HUES6 (cell line): ENCODE data around the gene LKAAEAR1.

Source experiments
- H3K27ac ChIP-seq: 2 replicates; pipeline ENCODE4 v1.7.0; 2013; ENCODE audit warnings: low read depth, mild to moderate bottlenecking, low read length, inconsistent platforms
- H3K27me3 ChIP-seq: 2 replicates; pipeline ENCODE4 v1.6.1; 2013; ENCODE audit warnings: low read length; ENCODE audit not compliant: control insufficient read depth, insufficient read depth
- H3K36me3 ChIP-seq: 2 replicates; pipeline ENCODE4 v1.6.1; 2013; ENCODE audit warnings: low read length; ENCODE audit not compliant: control insufficient read depth, insufficient read depth
- H3K4me1 ChIP-seq: 2 replicates; pipeline ENCODE4 v1.6.1; 2013; ENCODE audit warnings: low read length; ENCODE audit not compliant: control insufficient read depth, insufficient read depth
- H3K4me3 ChIP-seq: 2 replicates; pipeline ENCODE4 v1.5.1; 2013; ENCODE audit warnings: low read depth, low read length
- H3K9ac ChIP-seq: one replicate; pipeline ENCODE4 v1.6.1; 2013; ENCODE audit warnings: mild to moderate bottlenecking, low read length
- H3K9me3 ChIP-seq: 2 replicates; pipeline ENCODE4 v1.6.1; 2013; ENCODE audit warnings: low read depth, low read length; ENCODE audit not compliant: control insufficient read depth, insufficient read depth

Gene LKAAEAR1

GRCh38 chr20:64037498-64038213, 46.5 kb downstream of the LKAAEAR1 start:
- Histone ChIP-seq H3K4me1 (peaks cover 39% of the 10 kb centered on the region), H3K36me3 (peaks cover 20% of the 10 kb centered on the region), H3K9ac (no peak overlapping the region), H3K9me3 (no peaks in the 10 kb centered on the region), H3K27me3 (peaks cover 57% of the 10 kb centered on the region), H3K4me3 (peak overlapping the region; percentile 80), H3K27ac (no peak overlapping the region)

GRCh38 chr20:64037199-64037497, 47.0 kb downstream of the LKAAEAR1 start:
- Histone ChIP-seq H3K27me3 (peaks cover 53% of the 10 kb centered on the region), H3K27ac (no peak overlapping the region), H3K4me3 (no peak overlapping the region), H3K4me1 (peaks cover 37% of the 10 kb centered on the region), H3K9me3 (no peaks in the 10 kb centered on the region), H3K9ac (peak overlapping the region; percentile 9), H3K36me3 (peaks cover 24% of the 10 kb centered on the region)

- peaks cover 31% of the 10 kb centered on the region for H3K4me1 ChIP-seq
- peaks cover 47% of the 10 kb centered on the region for H3K27me3 ChIP-seq
- peak overlapping the region; percentile 13; the same call in 1 of the 2 replicates for H3K27ac ChIP-seq
- H3K4me3 ChIP-seq = no peak overlapping the region; the same call in 1 of the 2 replicates
- peaks cover 30% of the 10 kb centered on the region for H3K36me3 ChIP-seq
- no peaks in the 10 kb centered on the region for H3K9me3 ChIP-seq
- peak overlapping the region; percentile 24 for H3K9ac ChIP-seq
Measured at GRCh38 chr20:64036346-64037198, 47.6 kb downstream of the LKAAEAR1 start.

GRCh38 chr20:64035933-64036345, 48.3 kb downstream of the LKAAEAR1 start, which contains the start of gene C20orf204:
C20orf204 (plus strand) TSS chr20:64036182; CDS start chr20:64036324, 142 bp downstream.
- Histone ChIP-seq H3K36me3 (peaks cover 34% of the 10 kb centered on the region), H3K9me3 (no peaks in the 10 kb centered on the region), H3K4me1 (peaks cover 26% of the 10 kb centered on the region), H3K27me3 (peaks cover 41% of the 10 kb centered on the region), H3K4me3 (no peak within 1 kb of the TSS; the same call in 1 of the 2 replicates), H3K27ac (peak within 1 kb of the TSS; percentile 13; the same call in 1 of the 2 replicates), H3K9ac (peak within 1 kb of the TSS; percentile 24)

- H3K36me3 ChIP-seq = peaks cover 40% of the 10 kb centered on the region
- H3K4me3 ChIP-seq = no peak overlapping the region
- peak overlapping the region; percentile 13; the same call in 1 of the 2 replicates for H3K27ac ChIP-seq
- peaks cover 26% of the 10 kb centered on the region for H3K4me1 ChIP-seq
- peaks cover 34% of the 10 kb centered on the region for H3K27me3 ChIP-seq
- H3K9me3 ChIP-seq = no peaks in the 10 kb centered on the region
- no peak overlapping the region for H3K9ac ChIP-seq
Measured at GRCh38 chr20:64035066-64035932, 48.9 kb downstream of the LKAAEAR1 start.

GRCh38 chr20:64033981-64034493, 50.2 kb downstream of the LKAAEAR1 start:
- H3K36me3 ChIP-seq = peaks cover 53% of the 10 kb centered on the region
- H3K9me3 ChIP-seq = no peaks in the 10 kb centered on the region

More at GRCh38 chr20:64033981-64034493, 50.2 kb downstream of the LKAAEAR1 start:
- Histone ChIP-seq H3K4me3 (no peak overlapping the region), H3K27ac (no peak overlapping the region), H3K27me3 (peaks cover 22% of the 10 kb centered on the region), H3K4me1 (peaks cover 26% of the 10 kb centered on the region), H3K9ac (no peak overlapping the region)
